Activated T-cell treated with anti-CD3 and anti-CD28 coated beads for 24 hours (primary cell): ENCODE measurements around the gene SPIB.
A peak's percentile ranks its signal among the peaks of the same experiment; 100 is the strongest.

Source experiments
- DNase-seq: peaks from one replicate; pipeline ENCODE4 v3.0.0-alpha.2; 2020; ENCODE audit warnings: low read depth

Gene SPIB

DNA sequence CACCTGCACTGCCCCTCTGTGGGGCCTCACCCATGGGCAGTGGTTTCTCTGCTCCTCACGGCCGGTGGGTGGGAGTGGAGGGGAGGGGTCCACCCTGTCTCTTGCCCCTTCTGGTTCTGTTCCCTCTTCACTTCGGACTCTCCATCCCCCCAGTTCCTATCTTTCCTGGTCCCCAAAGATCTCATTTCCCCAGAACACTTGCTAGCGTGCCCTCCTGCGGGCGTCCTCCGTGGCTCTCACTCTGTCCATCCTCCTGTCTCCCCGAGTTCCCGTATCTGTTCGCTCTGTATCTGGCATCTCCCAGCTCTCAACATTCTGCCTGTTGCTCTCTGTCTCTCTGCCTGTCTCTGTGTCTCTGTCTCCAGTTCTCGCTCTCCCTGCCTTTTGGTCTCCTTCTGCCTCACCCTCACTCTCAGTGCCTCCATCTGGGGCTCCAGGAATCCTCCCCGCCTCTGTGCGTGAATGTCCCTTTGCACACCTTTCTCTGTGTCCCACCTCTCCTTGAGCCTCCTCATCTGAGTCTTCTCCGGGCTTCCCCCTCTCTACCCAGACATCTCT is 363 bp downstream of the SPIB start:
- no peak for DNase-seq

DNA sequence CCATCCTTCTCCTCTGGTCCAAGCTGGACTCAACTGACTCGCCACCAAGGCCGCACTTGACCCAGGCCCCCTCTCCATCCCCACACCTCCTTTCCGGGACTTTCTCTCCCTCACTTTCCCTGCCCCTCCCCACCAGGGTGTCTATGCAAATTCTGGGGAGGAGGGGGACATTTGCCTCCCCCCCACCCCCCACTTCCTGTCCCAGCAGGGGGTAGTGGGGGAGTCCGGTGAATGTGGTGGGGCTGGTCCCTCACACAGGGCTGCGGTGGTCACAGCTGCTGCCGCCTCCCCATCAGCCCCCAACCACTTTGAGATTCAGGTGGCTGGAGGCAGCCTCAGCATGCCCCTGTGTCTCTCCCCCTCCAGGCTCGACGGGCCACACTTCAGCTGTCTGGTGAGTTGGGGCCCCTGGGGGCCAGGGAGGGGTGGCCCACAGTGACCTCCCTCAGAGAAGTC is 870 bp downstream of the SPIB start:
- DNase-seq: no peak

DNA sequence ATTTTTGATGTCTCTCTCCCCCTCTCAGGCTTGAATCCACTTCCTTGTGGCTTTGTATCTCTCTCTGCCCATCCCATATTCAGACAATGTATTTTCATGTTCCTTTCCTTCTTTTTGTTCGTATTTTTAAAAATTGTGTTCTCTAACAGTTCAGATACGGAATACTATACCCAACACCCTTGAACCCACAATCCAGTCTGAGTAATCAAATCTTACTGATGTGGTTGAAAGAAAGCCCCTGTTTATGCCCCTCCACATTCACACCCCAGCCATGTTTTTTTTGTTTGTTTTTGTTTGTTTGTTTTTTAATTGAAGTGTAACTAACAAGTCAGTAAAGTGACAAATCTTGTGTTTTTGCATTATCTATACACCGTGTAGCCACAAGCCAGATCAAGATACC is 1.4 kb downstream of the SPIB start:
- no peak for DNase-seq

DNA sequence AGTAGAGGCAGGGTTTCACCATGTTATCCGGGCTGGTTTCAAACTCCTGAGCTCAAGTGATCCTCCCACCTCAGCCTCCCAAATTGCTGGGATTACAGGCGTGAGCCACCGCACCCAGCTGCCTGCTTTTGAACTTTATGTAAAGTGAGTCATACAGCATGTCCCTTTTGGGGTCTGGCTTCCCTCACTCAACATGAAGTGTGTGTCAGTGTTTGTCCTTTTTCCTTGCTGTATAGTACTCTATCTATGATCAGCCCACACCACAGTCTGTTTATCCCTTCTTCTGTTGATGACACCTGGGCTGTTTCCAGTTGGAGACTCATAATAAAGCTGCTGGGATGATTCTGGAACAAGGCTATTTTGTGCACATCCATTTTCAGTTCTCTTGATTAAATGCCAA is 2.1 kb downstream of the SPIB start:
- DNase-seq: no peak

DNA sequence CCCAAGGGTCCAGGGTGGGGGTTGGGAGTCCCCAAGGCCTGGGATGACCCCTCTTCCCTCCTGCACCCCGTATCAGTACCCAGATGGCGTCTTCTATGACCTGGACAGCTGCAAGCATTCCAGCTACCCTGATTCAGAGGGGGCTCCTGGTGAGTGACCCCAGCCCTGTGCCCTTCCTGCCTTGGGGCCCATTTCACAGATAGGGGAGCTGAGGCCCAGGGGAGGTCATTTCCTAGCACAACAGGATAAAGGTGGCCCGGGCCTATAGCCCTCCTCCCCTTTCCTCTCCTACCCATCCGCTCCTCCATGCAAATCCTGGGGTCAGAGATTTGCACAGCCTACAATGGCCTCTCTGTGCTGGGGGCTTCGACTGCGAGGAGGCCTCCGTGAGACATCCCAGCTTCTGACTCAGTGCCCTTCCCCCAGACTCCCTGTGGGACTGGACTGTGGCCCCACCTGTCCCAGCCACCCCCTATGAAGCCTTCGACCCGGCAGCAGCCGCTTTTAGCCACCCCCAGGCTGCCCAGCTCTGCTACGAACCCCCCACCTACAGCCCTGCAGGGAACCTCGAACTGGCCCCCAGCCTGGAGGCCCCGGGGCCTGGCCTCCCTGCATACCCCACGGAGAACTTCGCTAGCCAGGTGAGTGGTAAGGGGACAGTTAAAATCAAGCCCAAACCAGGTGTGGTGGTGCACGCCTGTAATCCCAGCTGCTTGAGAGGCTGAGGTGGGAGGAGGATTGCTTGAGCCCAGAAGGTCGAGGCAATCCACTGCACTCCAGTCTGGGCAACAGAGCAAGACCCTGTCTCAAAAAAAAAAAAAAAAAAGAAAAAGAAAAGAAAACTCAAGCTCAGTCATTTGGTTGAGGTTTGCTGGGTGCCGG is 3.9 kb downstream of the SPIB start:
- DNase-seq: no peak

DNA sequence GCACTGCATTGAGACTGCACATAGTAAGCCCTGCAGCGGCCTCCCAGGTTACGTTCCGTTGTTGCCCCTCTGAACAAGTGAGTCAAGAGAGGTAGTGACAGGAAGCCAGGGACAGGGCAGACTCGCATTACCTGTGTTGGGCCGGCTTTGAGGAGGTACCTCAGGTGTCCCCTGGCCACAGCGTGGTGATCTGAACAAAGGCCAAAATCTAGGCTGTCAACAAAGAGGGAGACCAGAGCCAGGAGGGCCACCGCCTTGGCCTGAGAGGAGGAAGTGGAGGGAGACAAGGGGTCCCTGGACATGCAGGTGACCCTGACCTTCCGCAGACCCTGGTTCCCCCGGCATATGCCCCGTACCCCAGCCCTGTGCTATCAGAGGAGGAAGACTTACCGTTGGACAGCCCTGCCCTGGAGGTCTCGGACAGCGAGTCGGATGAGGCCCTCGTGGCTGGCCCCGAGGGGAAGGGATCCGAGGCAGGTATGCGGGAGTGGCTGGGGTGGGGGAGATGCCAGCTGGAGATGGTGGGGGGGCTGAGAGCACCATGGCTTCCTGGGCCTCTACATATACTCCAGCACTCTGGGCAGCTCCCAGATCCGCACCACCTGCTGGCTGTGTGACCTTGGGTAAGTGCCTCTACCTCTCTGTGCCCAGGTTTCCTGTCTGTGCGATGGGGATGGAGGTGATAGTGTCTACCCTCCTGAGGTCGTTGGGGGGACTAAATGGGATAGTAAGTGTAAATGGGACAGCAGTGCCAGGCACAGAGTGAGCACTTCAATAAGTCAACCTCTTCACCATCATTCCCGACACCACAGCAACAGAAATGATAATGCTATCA is 4.8 kb downstream of the SPIB start:
- no peak for DNase-seq

DNA sequence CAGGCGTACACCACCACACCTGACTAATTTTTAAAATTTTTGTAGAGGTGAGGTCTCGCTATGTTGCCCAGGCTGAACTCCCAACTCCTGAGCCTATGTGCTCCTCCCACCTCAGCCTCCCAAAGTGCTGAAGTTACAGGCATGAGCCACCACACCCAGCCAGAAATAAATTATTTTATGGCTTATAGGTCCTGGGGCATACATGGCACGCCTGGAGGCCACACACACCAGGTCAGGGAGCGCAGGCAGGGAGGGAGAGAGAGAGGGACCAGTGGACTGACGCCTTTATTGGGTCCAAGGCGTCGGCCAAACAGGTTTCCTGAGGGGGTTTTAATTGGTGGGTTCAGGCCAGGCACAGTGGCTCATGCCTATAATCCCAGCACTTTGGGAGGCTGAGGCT is 6.8 kb downstream of the SPIB start:
- no peak for DNase-seq

DNA sequence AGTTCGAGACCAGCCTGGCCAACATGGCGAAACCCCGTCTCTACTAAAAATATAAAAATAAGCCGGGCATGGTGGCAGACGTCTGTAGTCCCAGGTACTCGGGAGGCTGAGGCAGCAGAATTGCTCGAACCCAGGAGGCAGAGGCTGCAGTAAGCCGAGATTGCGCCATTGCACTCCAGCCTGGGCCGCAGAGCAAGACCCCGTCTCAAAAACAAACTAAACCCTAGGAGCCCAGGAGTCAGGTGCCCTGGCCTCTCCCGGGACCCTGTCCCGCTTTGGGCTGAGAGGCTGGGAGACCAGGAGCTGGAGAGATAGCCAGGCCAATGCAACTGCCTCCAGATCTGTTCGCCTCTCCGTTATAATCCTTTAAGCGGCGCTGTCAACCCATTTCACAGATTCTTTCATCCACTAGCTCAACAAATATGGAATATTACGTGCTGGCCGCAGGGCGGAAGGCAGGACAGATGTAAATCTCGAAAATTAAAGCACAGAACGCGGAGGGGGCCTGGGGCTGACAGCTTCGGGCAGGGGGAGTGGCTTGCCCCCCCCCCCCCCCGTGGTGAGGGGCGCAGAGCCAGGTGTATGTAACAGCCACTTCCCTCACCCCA is 8.7 kb downstream of the SPIB start:
- no peak for DNase-seq

DNA sequence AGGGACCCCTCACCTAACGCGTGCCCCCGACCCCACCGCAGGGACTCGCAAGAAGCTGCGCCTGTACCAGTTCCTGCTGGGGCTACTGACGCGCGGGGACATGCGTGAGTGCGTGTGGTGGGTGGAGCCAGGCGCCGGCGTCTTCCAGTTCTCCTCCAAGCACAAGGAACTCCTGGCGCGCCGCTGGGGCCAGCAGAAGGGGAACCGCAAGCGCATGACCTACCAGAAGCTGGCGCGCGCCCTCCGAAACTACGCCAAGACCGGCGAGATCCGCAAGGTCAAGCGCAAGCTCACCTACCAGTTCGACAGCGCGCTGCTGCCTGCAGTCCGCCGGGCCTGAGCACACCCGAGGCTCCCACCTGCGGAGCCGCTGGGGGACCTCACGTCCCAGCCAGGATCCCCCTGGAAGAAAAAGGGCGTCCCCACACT is 9.3 kb downstream of the SPIB start:
- peak; percentile 21 for DNase-seq

DNA sequence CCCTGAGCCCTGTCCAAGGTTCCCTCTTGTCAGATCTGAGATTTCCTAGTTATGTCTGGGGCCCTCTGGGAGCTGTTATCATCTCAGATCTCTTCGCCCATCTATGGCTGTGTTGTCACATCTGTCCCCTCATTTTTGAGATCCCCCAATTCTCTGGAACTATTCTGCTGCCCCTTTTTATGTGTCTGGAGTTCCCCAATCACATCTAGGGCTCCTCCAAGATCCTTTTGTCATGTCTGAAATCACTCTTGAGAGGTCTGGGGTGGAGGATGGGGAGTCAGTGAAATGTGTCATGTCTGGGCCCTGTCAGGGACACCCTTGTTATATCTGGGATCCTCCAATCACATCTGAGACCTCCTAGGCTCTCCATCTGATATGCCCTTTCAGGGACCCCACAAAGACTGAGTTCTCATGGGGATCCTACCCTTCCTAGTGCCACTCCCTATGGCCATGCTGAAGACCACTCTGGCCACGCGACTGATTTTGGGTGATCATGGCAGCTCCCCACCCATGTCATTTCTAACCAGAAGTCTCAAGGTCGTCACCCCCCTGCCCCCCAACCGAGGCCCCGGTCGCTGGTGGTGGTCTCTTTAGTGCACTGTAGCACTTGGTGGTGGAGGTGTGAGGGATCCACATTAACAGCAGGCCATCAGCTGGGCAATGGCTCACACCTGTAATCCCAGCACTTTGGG is 10.2 kb downstream of the SPIB start:
- DNase-seq: no peak

DNA sequence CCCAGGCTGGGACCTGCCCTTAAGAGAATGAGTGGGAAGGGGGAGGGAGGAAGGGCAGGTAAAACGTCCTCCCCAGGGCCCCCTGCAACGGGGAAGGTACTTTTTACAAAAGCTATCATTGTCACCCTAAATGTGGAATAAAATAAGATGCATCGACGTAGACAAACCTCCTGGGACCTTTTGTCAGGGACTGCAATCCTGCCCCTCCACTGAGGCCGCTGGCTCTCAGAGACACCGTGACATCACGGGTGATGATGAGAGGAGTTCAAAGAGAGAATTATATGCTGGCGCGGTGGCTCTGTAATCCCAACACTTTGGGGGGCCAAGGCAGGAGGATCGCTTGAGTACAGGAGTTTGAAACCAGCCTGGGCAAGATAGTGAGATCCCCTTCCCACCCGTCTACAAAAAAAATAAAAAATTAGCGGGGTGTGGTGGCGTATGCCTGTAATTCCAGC is 12.2 kb downstream of the SPIB start:
- DNase-seq: no peak

DNA sequence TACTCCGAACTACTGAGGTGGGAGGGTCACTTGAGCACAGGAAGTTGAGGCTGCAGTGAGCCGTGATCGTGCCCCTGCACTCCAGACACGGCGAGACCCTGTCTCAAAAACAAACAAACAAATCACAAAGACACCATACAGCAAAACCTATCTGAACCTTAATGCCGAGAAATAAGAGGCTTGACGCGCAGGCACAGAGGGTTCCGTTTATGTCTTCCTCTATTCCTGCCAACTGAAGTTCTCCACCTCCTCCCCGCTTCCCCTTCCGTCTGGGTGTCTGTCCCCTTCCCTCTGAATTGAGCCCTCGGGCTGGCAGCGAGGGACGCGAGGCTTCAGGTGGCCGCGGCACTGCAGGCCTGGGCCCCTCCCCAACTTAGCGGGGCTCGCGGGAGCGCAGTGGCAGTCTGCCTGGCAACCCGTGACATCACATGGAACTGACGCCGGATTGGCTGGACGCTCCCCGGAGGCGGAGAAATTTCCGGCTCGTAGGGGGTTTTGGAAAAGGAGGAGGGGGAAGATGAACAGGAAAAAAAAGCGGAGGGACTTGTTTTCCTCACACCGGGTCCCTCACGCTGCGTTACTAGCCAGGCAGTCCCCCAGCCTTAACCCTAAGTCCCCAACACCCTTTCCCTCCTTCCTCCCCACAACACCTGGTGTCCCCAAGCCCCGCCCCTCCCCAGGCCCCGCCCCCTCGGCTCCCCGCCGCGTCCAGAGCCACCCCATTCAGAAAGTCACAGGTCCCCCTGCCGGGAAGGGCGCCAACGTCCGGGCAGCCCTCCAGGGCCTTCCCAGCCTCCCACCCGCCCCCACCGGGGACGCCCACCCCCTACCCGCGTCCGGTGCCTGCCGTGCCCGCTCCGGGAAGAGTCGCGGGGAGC is 12.8 kb downstream of the SPIB start:
- peak; percentile 83 for DNase-seq

DNA sequence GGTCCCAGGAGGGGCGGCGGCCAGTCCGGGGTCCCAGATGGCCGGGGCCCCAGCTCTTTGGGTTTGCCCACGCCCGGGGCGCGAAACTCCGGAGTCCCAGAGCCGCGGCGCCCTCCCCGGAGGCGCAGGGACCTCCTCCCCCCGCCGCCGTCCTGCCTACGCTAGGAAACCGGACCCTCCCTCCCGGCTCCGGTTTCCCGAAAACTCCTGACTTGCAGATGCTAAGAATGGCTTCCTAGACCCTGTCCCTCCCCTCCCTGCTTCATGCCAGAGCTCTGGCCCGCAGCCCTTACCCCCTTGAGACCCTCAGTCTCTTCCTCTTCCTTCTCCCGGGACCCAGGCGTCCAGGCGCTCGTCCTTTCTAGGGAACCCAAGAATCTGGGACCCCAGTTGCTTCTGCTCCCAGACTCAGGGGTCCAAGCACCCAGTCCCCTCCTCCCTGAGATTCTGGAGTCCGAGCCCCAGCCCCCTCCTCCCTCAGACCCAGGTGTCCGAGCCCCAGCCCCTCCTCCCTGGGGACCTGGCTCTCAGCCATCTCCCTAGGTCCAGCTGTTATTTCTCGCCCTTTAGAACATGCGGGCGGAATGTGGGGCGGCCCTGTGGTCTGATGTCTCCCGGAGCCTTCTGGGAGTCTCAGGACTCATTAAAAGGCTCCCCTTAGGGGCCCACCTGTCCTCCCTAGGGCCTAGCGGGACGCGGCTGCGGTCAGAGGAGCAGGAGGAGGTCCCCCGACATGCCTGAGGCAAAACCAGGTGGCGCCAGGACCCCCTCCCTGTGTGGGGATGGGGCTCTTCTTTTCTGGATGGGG is 13.7 kb downstream of the SPIB start, which contains the start of gene MYBPC2:
Gene MYBPC2, plus strand, starts transcription at position 672 of the 808 bp plus-strand sequence. Its CDS starts 62 bp downstream, at position 734.
- no peak for DNase-seq

DNA sequence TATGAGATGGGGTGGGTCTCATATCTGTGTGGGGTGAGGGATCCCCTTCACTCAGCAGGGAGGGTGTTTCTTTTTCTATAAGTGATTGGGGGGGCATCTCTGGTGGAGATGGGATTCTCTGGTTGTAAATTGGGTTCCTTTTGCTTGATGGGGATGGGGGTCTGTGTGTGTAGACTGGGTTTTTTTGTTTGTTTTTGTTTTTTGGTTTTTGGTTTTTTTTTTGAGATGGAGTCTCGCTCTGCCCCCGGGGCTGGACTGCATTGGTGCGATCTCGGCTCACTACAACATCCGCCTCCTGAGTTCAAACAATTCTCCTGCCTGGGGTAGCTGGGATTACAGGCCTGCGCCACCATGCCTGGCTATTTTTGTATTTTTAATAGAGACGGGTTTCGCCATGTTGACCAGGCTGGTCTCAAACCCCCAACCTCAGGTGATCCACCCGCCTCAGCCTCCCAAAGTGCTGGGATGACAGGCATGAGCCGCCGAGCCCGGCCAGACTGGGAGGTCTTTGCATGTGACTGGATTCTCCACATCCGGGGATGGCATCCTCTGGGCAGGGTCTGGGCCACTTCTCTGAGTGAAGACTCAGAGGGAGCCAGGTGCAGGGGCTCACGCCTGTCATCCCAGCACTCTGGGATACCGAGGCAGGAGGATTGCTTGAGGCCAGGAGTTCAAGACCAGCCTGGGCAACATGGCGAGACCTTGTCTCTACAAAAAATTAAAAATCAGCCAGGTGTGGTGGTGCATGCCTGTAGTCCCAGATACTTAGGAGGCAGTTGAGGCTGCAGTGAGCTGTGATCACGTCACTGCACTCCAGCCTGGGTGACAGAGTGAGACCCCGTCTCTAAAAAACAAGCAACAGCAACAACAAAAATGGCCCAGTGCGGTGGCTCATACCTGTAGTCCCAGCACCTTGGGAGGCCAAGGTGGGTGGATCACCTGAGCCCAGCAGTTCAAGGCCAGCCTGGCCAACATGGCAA is 14.8 kb downstream of the SPIB start:
- no peak for DNase-seq

DNA sequence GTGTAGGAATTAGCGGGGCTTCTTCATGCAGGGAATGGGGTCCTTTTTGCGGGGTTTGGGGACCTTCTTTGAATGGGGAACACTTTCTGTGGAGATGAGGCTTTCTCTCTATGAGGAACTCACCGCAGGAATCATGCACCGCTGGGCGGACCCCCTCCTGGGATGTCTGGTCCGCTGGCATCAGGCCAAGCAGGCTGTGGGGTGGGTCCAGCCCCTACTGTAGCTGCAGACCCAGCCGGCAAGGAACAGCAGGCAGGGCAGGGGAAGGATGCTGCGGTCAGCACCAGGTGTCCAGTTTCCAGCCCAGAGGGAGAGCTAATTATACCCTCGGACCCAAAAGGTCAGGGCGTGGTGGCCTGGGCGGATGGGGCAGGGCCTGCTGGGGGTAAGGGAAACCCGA is 15.8 kb downstream of the SPIB start:
- no peak for DNase-seq

DNA sequence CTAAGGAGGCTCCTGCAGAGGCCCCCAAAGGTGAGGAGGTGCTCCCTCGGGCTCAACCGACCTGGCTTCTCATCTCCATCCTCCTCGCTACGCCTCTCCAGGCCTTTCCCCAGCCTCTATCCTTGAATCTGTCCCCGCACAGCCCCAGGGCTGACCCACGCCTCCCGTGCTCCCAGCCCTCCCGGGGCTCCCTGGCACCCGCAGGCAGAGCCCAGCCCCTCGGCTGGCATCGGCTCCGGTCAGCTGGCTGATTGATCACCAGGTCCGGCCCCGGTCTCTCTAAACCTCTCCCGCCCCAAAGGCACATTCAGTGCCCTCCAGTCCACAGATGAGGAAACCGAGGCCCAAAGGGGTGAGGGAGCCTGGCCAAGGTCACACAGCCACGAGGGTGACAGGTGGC is 16.5 kb downstream of the SPIB start:
- no peak for DNase-seq

DNA sequence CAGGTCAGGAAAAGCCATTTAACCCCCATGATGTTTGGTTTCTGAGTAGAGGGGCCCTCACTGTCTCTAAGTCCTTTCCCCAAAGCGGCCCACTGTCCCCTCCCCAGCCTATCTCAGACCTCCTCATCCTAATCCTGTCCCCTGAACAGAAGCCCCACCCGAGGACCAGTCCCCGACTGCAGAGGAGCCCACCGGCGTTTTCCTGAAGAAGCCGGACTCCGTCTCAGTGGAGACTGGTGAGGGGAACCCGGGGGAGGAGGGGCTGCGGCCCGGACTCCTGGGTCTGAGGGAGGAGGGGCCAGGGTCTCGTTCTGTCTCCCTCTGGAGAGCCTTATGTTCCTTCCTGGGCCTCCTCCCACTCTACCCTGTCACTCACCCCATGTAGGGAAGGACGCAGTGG is 16.9 kb downstream of the SPIB start:
- DNase-seq: no peak

DNA sequence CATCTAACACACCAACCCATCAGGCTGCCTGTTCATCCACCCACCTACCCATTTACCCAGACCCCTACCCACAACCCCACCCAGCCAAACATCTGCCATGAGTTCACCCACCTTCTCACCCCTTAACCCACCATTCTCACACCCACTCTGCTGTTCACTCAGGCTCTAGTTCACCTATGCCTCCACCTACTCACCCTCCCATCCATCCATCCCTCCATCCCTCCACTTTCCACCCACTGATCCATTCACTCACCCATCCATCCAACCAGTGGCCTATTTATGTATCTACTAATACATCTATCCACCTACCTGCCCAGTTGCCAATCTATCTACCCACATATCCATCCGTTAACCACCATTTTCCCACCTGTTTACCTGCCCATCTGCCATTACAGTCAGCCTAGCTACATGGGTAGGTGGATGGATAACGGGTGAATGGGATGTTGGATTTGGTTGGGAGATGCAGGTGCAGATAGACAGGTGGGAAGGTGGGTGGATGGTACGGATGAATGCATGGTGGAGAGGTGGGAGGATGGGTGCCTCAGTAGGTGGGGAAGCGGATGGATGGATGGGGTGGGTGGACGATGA is 19.2 kb downstream of the SPIB start:
- DNase-seq: no peak
